ENCODE results near the gene PIGS.

- TF ChIP-seq CTCF (IDR thresholded peaks at IDR 0.05) (no peak), POLR2A (IDR thresholded peaks at IDR 0.05) (no peak)
These were observed 64.4 kb downstream of the PIGS start for GRCh38 chr17:28506763-28507487.
